Measurements from ENCODE around the gene IGLL5. TPM values are rescaled to one million over a fixed set of nuclear protein-coding genes. Genes with fewer than 3 reads are reported as not detected.

The IGLL5 gene
- total and polyA plus RNA-seq, 9 of the 15 experiments (the other 6 are each of a cell fraction or from before 2014, with no cell fraction given) = not detected

DNA sequence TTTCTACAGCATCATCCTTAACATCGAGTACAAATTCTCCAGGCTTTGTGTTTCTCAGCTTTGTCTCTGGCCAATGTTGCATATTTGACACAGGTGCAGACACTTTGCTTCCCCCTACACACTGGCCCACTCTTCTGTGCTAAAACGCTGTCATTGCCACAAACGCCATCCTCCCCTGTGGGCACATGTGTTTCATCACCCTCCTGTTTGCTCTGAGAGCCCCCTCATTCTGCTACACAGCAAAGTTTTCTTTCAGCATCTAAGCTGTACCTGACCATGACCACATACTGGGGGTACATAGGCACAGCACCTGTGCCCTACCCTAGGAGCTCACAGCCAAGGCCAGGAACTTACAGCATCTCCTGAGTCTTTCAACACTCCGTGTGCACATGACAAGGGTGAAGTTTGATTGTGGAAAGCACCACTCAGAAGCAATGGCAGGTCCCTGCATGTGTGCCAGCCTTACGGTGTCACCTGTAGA is 7.9 kb upstream of the IGLL5 start:
- no peak overlapping the region for H3K9ac ChIP-seq (ENCODE audit: insufficient read depth in 1 of 2, low read depth in 2 of 2, low read length in 2 of 2)
- peak in 2 of 4 experiments; percentile 46 to 51 for DNase-seq (ENCODE audit: extremely low read depth in 1 of 4, low spot score in 3 of 4)
- peaks cover 0 to 3% of the 10 kb centered on the region in 2 experiments; a peak in 1 of 5 replicates for H3K4me1 ChIP-seq (replicated peaks in 1 of 2; ENCODE audit: control insufficient read depth in 2 of 2, insufficient read depth in 2 of 2, low read length in 2 of 2)
- TF ChIP-seq, protein P1, sequence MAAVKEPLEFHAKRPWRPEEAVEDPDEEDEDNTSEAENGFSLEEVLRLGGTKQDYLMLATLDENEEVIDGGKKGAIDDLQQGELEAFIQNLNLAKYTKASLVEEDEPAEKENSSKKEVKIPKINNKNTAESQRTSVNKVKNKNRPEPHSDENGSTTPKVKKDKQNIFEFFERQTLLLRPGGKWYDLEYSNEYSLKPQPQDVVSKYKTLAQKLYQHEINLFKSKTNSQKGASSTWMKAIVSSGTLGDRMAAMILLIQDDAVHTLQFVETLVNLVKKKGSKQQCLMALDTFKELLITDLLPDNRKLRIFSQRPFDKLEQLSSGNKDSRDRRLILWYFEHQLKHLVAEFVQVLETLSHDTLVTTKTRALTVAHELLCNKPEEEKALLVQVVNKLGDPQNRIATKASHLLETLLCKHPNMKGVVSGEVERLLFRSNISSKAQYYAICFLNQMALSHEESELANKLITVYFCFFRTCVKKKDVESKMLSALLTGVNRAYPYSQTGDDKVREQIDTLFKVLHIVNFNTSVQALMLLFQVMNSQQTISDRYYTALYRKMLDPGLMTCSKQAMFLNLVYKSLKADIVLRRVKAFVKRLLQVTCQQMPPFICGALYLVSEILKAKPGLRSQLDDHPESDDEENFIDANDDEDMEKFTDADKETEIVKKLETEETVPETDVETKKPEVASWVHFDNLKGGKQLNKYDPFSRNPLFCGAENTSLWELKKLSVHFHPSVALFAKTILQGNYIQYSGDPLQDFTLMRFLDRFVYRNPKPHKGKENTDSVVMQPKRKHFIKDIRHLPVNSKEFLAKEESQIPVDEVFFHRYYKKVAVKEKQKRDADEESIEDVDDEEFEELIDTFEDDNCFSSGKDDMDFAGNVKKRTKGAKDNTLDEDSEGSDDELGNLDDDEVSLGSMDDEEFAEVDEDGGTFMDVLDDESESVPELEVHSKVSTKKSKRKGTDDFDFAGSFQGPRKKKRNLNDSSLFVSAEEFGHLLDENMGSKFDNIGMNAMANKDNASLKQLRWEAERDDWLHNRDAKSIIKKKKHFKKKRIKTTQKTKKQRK (IDR thresholded peaks at IDR 0.05; ENCODE audit: borderline replicate concordance, low read depth, low read length) = no peak
- TF ChIP-seq, protein P2, sequence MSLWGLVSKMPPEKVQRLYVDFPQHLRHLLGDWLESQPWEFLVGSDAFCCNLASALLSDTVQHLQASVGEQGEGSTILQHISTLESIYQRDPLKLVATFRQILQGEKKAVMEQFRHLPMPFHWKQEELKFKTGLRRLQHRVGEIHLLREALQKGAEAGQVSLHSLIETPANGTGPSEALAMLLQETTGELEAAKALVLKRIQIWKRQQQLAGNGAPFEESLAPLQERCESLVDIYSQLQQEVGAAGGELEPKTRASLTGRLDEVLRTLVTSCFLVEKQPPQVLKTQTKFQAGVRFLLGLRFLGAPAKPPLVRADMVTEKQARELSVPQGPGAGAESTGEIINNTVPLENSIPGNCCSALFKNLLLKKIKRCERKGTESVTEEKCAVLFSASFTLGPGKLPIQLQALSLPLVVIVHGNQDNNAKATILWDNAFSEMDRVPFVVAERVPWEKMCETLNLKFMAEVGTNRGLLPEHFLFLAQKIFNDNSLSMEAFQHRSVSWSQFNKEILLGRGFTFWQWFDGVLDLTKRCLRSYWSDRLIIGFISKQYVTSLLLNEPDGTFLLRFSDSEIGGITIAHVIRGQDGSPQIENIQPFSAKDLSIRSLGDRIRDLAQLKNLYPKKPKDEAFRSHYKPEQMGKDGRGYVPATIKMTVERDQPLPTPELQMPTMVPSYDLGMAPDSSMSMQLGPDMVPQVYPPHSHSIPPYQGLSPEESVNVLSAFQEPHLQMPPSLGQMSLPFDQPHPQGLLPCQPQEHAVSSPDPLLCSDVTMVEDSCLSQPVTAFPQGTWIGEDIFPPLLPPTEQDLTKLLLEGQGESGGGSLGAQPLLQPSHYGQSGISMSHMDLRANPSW (CRISPR knock-in tag; IDR thresholded peaks at IDR 0.05) = peak; percentile 7; the same call in 1 of the 2 replicates
- TF ChIP-seq MYNN (IDR thresholded peaks at IDR 0.05) (no peak), MYNN (CRISPR knock-in tag; IDR thresholded peaks at IDR 0.05) (0 out of 2 replicates have a peak, but pooled peaks have one; percentile 26)
- no peaks in the 10 kb centered on the region for H3K36me3 ChIP-seq (ENCODE audit: control insufficient read depth, insufficient read depth, low read length)
- H3K9me1 ChIP-seq (ENCODE audit: control insufficient read depth, insufficient read depth, low read length) = peaks cover 4% of the 10 kb centered on the region
- H3K27ac ChIP-seq (ENCODE audit: extremely low read depth, low read depth, low read length) = no peak overlapping the region
- no peaks in the 10 kb centered on the region for H3K79me2 ChIP-seq (ENCODE audit: control insufficient read depth, insufficient read depth, low read length)
- no peak overlapping the region for H2AFZ ChIP-seq (ENCODE audit: low read depth, low read length)
- H4K20me1 ChIP-seq (replicated peaks; ENCODE audit: control insufficient read depth, insufficient read depth, low read length) = peaks cover 46% of the 10 kb centered on the region
- H3K4me2 ChIP-seq (ENCODE audit: insufficient read depth, low read length) = no peak overlapping the region
- under 1% methylated on average over 5 of the region's 5 CpGs for WGBS (ENCODE audit: insufficient coverage, low coverage, missing lambda C conversion rate)
- in situ Hi-C loops (cut with MboI) (loop anchor here (5.0 to 10.0 kb wide), 2 partner anchors 67 to 415 kb away; no protein-coding TSS in a partner anchor), intact Hi-C loops (cut with micrococcal nuclease) (loop anchor here (5.0 kb wide), 2 partner anchors 157 to 287 kb away; no protein-coding TSS in a partner anchor)
- no peak for ATAC-seq
- ChIA-PET POLR2A (interaction anchor here (0.6 to 1.7 kb wide), 10 partner anchors 8 to 265 kb away, joined by 3 to 7 read pairs (median 3); partner anchors contain the start of gene RAB36), CTCF (ENCODE audit: low intra/inter-chr PET ratio) (interaction anchor here (0.6 to 9.8 kb wide), 7 partner anchors 12 to 126 kb away, joined by 3 to 251 read pairs (median 5); no protein-coding TSS in a partner anchor)
- peaks cover 0 to 33% of the 10 kb centered on the region in 2 experiments; a peak in 2 of 5 replicates for H3K27me3 ChIP-seq (ENCODE audit: control insufficient read depth in 2 of 2, insufficient read depth in 2 of 2, low read length in 2 of 2)
- FAIRE-seq = no peak
- H3K4me3 ChIP-seq = no peak overlapping the region
- BruUV-seq (replicated peaks) = no TSS peak
- H3K9me3 ChIP-seq (replicated peaks; ENCODE audit: control insufficient read depth, insufficient read depth, low read depth, low read length) = no peaks in the 10 kb centered on the region

Measured in K562 (cell line).